ENCODE data around the gene DRC3.

DRC3 gene

GRCh38 chr17:17930674-17931073 lies 42.0 kb upstream of the DRC3 start:
- Histone ChIP-seq H4K20me1 (peaks cover 0 to 9% (median 0%) of the 10 kb centered on the region in 11 experiments; a peak in 3 of 22 replicates), H3K27ac (no peak overlapping the region), H3K4me1 (peaks cover 20 to 74% (median 27%) of the 10 kb centered on the region in 10 experiments), H3K9me3 (replicated peaks in 1 of 11) (0 out of 22 replicates have a peak, but pooled peaks cover 0 to 1% (median 0%) of the 10 kb centered on the region in 11 experiments), H3K27me3 (no peaks in the 10 kb centered on the region), H3K36me3 (0 out of 22 replicates have a peak, but pooled peaks cover 0 to 10% (median 0%) of the 10 kb centered on the region in 11 experiments), H3K4me2 (no peak overlapping the region), H3K4me3 (no peak overlapping the region), H3K9ac (no peak overlapping the region)
- TF ChIP-seq Cebpa-rat (IDR thresholded peaks at IDR 0.05): no peak

- H3K27ac ChIP-seq: no peak overlapping the region
Measured at GRCh38 chr17:17931159-17931558, 41.5 kb upstream of the DRC3 start.

GRCh38 chr17:17933775-17934174 lies 38.9 kb upstream of the DRC3 start:
- Histone ChIP-seq H3K4me3 (no peak overlapping the region), H3K9ac (peak overlapping the region in 2 of 11 experiments; percentile 73 to 74; a peak in 4 of 22 replicates), H3K9me3 (replicated peaks in 1 of 11) (no peaks in the 10 kb centered on the region), H3K27me3 (no peaks in the 10 kb centered on the region), H3K4me1 (peaks cover 25 to 88% (median 43%) of the 10 kb centered on the region in 10 experiments), H3K36me3 (0 out of 22 replicates have a peak, but pooled peaks cover 0 to 4% (median 0%) of the 10 kb centered on the region in 11 experiments), H4K20me1 (peaks cover 0 to 9% (median 0%) of the 10 kb centered on the region in 11 experiments; a peak in 4 of 22 replicates), H3K27ac (peak overlapping the region in 9 of 11 experiments; percentile 64 to 90 (median 75); a peak in 13 of 22 replicates), H3K4me2 (peak overlapping the region; percentile 61 to 94 (median 74); a peak in 20 of 22 replicates)
- TF ChIP-seq Cebpa-rat (IDR thresholded peaks at IDR 0.05): no peak

More at GRCh38 chr17:17931159-17931558, 41.5 kb upstream of the DRC3 start:
- H3K4me2 ChIP-seq: peak overlapping the region in 1 of 11 experiments; percentile 17; a peak in 1 of 22 replicates
- peaks cover 25 to 79% (median 32%) of the 10 kb centered on the region in 10 experiments for H3K4me1 ChIP-seq
- H3K9me3 ChIP-seq (replicated peaks in 1 of 11): no peaks in the 10 kb centered on the region
- H3K9ac ChIP-seq: no peak overlapping the region
- H3K4me3 ChIP-seq: no peak overlapping the region
- no peak for TF ChIP-seq Cebpa-rat (IDR thresholded peaks at IDR 0.05)
- H3K36me3 ChIP-seq: 0 out of 22 replicates have a peak, but pooled peaks cover 0 to 10% (median 0%) of the 10 kb centered on the region in 11 experiments
- H4K20me1 ChIP-seq: peaks cover 0 to 9% (median 0%) of the 10 kb centered on the region in 11 experiments; a peak in 4 of 22 replicates
- H3K27me3 ChIP-seq: no peaks in the 10 kb centered on the region

GRCh38 chr17:17934214-17934613 lies 38.4 kb upstream of the DRC3 start:
- Histone ChIP-seq H3K36me3 (0 out of 22 replicates have a peak, but pooled peaks cover 0 to under 1% (median 0%) of the 10 kb centered on the region in 11 experiments), H3K4me1 (peaks cover 25 to 88% (median 43%) of the 10 kb centered on the region in 10 experiments), H4K20me1 (peaks cover 0 to 9% (median 0%) of the 10 kb centered on the region in 11 experiments; a peak in 4 of 22 replicates), H3K27ac (peak overlapping the region in 10 of 11 experiments; percentile 52 to 90 (median 72); a peak in 16 of 22 replicates), H3K4me2 (peak overlapping the region; percentile 61 to 94 (median 74)), H3K9ac (peak overlapping the region in 4 of 11 experiments; percentile 63 to 74 (median 71); a peak in 8 of 22 replicates), H3K9me3 (replicated peaks in 1 of 11) (no peaks in the 10 kb centered on the region), H3K27me3 (no peaks in the 10 kb centered on the region), H3K4me3 (no peak overlapping the region)
- no peak for TF ChIP-seq Cebpa-rat (IDR thresholded peaks at IDR 0.05)

GRCh38 chr17:17934806-17935205 lies 37.9 kb upstream of the DRC3 start:
- Histone ChIP-seq H4K20me1 (peaks cover 0 to 9% (median 0%) of the 10 kb centered on the region in 11 experiments; a peak in 4 of 22 replicates), H3K27me3 (no peaks in the 10 kb centered on the region), H3K27ac (peak overlapping the region in 10 of 11 experiments; percentile 52 to 90 (median 72); a peak in 21 of 22 replicates), H3K4me1 (peaks cover 25 to 85% (median 43%) of the 10 kb centered on the region in 10 experiments), H3K9ac (peak overlapping the region in 10 of 11 experiments; percentile 2 to 74 (median 31); a peak in 18 of 22 replicates), H3K4me2 (peak overlapping the region; percentile 61 to 94 (median 74)), H3K9me3 (replicated peaks in 1 of 11) (no peaks in the 10 kb centered on the region), H3K4me3 (0 out of 20 replicates have a peak overlapping the region, but pooled peaks of 1 of the 10 experiments have one; percentile 11), H3K36me3 (no peaks in the 10 kb centered on the region)
- TF ChIP-seq Cebpa-rat (IDR thresholded peaks at IDR 0.05): no peak

GRCh38 chr17:17935321-17936271 lies 37.1 kb upstream of the DRC3 start:
- H3K27ac ChIP-seq: peak overlapping the region; percentile 36 to 90 (median 70)
- H3K9me3 ChIP-seq (replicated peaks in 1 of 11): no peaks in the 10 kb centered on the region
- H3K9ac ChIP-seq: peak overlapping the region in 10 of 11 experiments; percentile 9 to 74 (median 53); a peak in 18 of 22 replicates
- TF ChIP-seq Cebpa-rat (IDR thresholded peaks at IDR 0.05): peak in 9 of 11 experiments; percentile 28 to 94 (median 72); a peak in 14 of 22 replicates
- 0 out of 20 replicates have a peak overlapping the region, but pooled peaks of 1 of the 10 experiments have one; percentile 11 for H3K4me3 ChIP-seq
- peaks cover 0 to 9% (median 0%) of the 10 kb centered on the region in 11 experiments; a peak in 4 of 22 replicates for H4K20me1 ChIP-seq
- no peaks in the 10 kb centered on the region for H3K27me3 ChIP-seq
- H3K4me1 ChIP-seq: peaks cover 25 to 91% (median 43%) of the 10 kb centered on the region in 10 experiments
- H3K36me3 ChIP-seq: no peaks in the 10 kb centered on the region
- peak overlapping the region; percentile 61 to 94 (median 74) for H3K4me2 ChIP-seq

- H3K27me3 ChIP-seq: no peaks in the 10 kb centered on the region
- TF ChIP-seq Cebpa-rat (IDR thresholded peaks at IDR 0.05): no peak
- H3K4me1 ChIP-seq: peaks cover 25 to 93% (median 43%) of the 10 kb centered on the region in 10 experiments
- H3K27ac ChIP-seq: peak overlapping the region in 5 of 11 experiments; percentile 35 to 90 (median 77); a peak in 10 of 22 replicates
- H4K20me1 ChIP-seq: peaks cover 0 to 9% (median 0%) of the 10 kb centered on the region in 11 experiments; a peak in 4 of 22 replicates
- no peak overlapping the region; a peak in 1 of 20 replicates for H3K4me3 ChIP-seq
- H3K9ac ChIP-seq: peak overlapping the region in 1 of 11 experiments; percentile 49; a peak in 1 of 22 replicates
- peak overlapping the region in 5 of 11 experiments; percentile 49 to 75 (median 64); a peak in 11 of 22 replicates for H3K4me2 ChIP-seq
- H3K36me3 ChIP-seq: no peaks in the 10 kb centered on the region
- no peaks in the 10 kb centered on the region for H3K9me3 ChIP-seq (replicated peaks in 1 of 11)
Measured at GRCh38 chr17:17937201-17937853, 35.3 kb upstream of the DRC3 start.

GRCh38 chr17:17937958-17938357 lies 34.7 kb upstream of the DRC3 start:
- Histone ChIP-seq H3K27me3 (no peaks in the 10 kb centered on the region), H3K27ac (peak overlapping the region in 3 of 11 experiments; percentile 3 to 89 (median 54); a peak in 2 of 22 replicates), H3K9me3 (replicated peaks in 1 of 11) (no peaks in the 10 kb centered on the region), H4K20me1 (peaks cover 0 to 9% (median 0%) of the 10 kb centered on the region in 11 experiments; a peak in 4 of 22 replicates), H3K4me3 (no peak overlapping the region), H3K9ac (no peak overlapping the region), H3K4me1 (peaks cover 27 to 93% (median 46%) of the 10 kb centered on the region in 10 experiments), H3K4me2 (peak overlapping the region in 5 of 11 experiments; percentile 49 to 75 (median 64); a peak in 9 of 22 replicates), H3K36me3 (no peaks in the 10 kb centered on the region)
- no peak for TF ChIP-seq Cebpa-rat (IDR thresholded peaks at IDR 0.05)

Measured in BLaER1 treated with 17β-estradiol and CSF1 and Interleukin-3, amounts not matched to agents 10 nM and 100 nM (cell line).